Large intestine (tissue), 3 donors: ENCODE data around the gene DHX34. TPM values are rescaled to one million over a fixed set of nuclear protein-coding genes. Genes with fewer than 3 reads are reported as not detected.

ENCODE experiments used
- DNase-seq, 2 donors: peaks; one replicate each; pipeline versions ENCODE4 v3.0.0 to v3.0.0-alpha.2; 2013
- H3K27ac ChIP-seq: one replicate; pipeline ENCODE4 v1.5.1; 2013; ENCODE audit warnings: low read length
- H3K27me3 ChIP-seq: 2 replicates; pipeline ENCODE4 v1.6.1; 2013; ENCODE audit warnings: low read length; ENCODE audit not compliant: control insufficient read depth, insufficient read depth
- H3K36me3 ChIP-seq: 2 replicates; pipeline ENCODE4 v1.6.1; 2013; ENCODE audit warnings: low read length; ENCODE audit not compliant: control insufficient read depth, insufficient read depth
- H3K4me1 ChIP-seq: one replicate; pipeline ENCODE4 v1.6.1; 2013; ENCODE audit warnings: low read length; ENCODE audit not compliant: control insufficient read depth, insufficient read depth
- H3K4me3 ChIP-seq: one replicate; pipeline ENCODE4 v1.5.1; 2013; ENCODE audit warnings: low read length
- H3K9me3 ChIP-seq: one replicate; pipeline ENCODE4 v1.6.1; 2013; ENCODE audit warnings: mild to moderate bottlenecking, low read depth, low read length, moderate library complexity; ENCODE audit not compliant: control insufficient read depth
- WGBS: methylation state at CpG from one replicate; pipeline ENCODE4 v1.1.5; 2013; ENCODE audit warnings: low lambda C conversion rate; ENCODE audit not compliant: insufficient coverage; 5-methylcytosine and 5-hydroxymethylcytosine counted together
- polyA plus RNA-seq: library from polyadenylated mRNA; unstranded; fragments of 120-200 nt; gene quantifications from one replicate; pipeline ENCODE4 v1.2.1, GENCODE V29; 2013

Gene DHX34
- polyA plus RNA-seq, 1 donor, result 13.6 TPM

DNA sequence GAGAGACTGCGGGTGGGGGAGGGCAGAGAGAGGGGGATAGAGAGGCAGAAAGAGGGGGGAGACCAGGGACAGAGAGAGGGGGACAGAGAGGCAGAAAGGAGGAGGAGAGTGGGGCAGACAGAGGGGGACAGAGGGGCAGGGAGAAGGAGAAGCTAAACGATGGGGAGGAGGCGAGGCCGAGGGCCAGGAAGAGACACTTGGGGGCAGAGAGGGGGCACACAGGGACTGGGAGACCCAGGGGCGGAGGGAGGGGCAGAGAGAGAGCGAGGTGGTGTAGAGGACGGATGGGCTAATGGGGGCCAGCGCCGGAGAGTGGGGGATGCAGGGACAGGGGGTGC, 69.5 kb downstream of the DHX34 start:
- Histone ChIP-seq H3K9me3 (no peaks in the 10 kb centered on the region), H3K27ac (no peak overlapping the region), H3K27me3 (peaks cover 79% of the 10 kb centered on the region), H3K4me3 (peak overlapping the region; percentile 35), H3K36me3 (no peaks in the 10 kb centered on the region), H3K4me1 (peaks cover 8% of the 10 kb centered on the region)
- no peak for DNase-seq
- WGBS, result 0% methylated on average over 2 of the region's 9 CpGs

DNA sequence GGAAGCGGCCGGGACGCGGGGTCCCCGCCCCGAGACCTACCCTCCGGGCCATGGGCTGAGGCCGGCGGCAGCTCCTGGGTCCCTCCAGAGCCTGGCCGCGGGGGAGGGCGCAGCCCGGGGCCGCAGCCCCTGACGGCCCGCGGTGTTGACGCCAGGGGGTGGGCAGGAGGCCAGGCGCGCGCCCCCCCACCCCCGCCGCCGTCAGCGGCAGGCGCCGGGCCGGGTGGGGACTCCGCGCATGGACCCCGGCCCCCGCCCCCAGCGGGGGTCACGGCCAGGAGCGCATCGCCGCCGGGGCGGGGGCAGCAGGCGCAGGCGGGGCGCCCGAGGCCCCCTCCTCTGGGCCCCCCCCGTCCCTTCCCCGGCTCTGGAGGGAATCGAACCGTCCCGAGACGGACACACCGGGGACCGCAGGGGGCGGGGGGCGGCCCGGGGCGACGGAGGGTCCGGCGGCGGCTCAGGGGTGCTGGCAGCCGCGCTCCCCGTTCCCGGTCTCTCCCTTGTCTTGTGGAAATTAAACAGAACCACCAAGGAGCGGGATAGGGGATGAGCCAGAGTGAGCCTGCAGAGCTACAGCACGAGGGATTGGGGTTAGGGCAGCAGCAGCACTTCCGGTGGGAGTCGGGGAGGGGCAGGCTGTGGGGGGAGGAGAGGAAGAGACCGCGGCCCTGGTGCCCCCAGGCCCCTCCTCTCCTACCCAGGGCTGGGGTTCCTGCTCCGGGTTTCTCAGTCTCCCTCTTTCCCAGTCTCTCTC, 70.1 kb downstream of the DHX34 start, which contains the start of gene MEIS3:
Gene MEIS3, minus strand, starts transcription at position 498 of the 754 bp plus-strand sequence. Its CDS starts 446 bp downstream, at position 52.
- Histone ChIP-seq H3K4me1 (peaks cover 8% of the 10 kb centered on the region), H3K4me3 (peak within 1 kb of the TSS; percentile 35), H3K27ac (no peak within 1 kb of the TSS), H3K9me3 (no peaks in the 10 kb centered on the region), H3K27me3 (peaks cover 83% of the 10 kb centered on the region), H3K36me3 (no peaks in the 10 kb centered on the region)
- no peak for DNase-seq
- no CpG with 5 or more reads among the region's 70 CpGs for WGBS

DNA sequence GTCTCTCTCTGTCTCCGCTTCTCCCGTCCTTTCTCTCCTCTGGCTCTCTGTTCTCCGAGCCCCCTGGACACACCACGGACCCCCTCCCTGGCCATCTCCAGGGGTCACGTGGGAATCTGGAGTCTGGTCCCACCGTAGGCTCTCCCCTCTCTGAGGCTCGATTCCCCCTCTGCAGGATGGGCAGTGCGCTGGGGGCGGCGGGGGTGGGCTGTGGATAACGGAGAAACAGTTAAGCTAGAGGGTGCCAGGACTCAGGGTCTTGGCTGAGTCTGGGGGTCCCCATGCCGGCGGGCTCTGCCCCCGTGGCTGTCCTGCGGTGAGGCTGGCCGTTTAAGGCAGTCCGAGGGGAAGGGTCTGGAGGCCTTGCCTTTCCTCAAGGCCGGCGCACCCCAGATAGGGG, 70.7 kb downstream of the DHX34 start:
- no CpG with 5 or more reads among the region's 19 CpGs for WGBS
- DNase-seq, result no peak
- Histone ChIP-seq H3K36me3 (no peaks in the 10 kb centered on the region), H3K27ac (no peak overlapping the region), H3K9me3 (no peaks in the 10 kb centered on the region), H3K4me3 (no peak overlapping the region), H3K4me1 (peaks cover 8% of the 10 kb centered on the region), H3K27me3 (peaks cover 86% of the 10 kb centered on the region)

DNA sequence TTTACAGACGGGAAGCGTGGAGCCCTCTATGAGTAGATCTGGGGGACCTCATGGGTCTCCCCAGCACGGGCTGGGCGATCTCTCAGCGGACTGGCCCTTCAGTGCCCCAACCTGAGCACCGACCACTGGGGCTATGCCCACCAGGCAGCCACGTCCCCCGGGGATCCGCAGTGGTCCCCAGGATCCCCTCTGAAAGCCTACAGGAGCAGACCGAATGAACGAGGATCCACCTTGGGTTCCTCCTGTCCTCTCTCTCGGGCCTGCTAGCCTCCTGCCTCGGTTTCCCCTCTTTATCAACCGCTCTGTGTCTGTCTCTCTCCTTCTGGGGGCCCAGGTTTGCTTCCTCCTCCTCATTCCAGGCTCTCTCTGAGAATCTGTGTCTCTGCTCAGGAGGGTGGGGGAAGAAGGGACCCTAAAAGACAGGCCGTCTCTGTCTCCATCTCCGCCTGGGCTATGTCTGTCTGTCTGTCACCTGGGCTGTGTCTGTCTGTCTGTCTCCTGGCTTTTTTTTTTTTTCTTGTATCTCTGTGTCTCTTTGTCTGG, 72.2 kb downstream of the DHX34 start:
- Histone ChIP-seq H3K36me3 (no peaks in the 10 kb centered on the region), H3K27ac (no peak overlapping the region), H3K9me3 (no peaks in the 10 kb centered on the region), H3K4me1 (peaks cover 8% of the 10 kb centered on the region), H3K4me3 (no peak overlapping the region), H3K27me3 (peaks cover 90% of the 10 kb centered on the region)
- no peak for DNase-seq
- no CpG with 5 or more reads among the region's 16 CpGs for WGBS

DNA sequence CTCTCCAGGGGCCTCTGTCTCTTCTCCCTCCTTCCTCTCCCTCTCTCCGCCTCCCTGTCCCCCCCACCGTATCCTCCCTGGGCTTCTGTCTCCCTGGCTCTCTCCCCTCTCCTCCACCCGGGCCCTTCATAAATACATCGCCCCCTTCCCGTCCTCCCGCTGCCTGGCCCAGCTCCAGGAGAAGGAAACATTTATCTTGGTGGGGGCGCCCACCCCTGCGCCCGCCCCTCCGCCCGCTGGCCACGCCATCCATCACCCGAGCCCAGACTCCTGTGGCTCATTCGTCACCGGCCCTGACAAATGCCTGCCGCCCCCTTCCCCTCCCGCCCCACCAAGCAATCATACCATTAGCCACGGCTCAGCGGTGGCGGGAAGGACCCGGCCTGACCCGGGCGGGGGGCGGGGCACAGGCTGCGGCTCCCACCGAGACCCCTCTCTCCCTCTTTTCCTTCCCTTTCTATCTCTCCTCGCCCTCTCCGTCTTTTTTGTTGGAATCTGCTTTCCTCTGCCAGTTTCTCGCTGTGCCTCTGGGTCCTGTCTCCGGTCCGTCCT, 72.8 kb downstream of the DHX34 start:
- no peaks in the 10 kb centered on the region for H3K36me3 ChIP-seq
- WGBS, result 0% methylated on average over 5 of the region's 31 CpGs
- peaks cover 88% of the 10 kb centered on the region for H3K27me3 ChIP-seq
- no peak for DNase-seq
- no peak overlapping the region for H3K4me3 ChIP-seq
- peaks cover 8% of the 10 kb centered on the region for H3K4me1 ChIP-seq
- no peak overlapping the region for H3K27ac ChIP-seq
- no peaks in the 10 kb centered on the region for H3K9me3 ChIP-seq

DNA sequence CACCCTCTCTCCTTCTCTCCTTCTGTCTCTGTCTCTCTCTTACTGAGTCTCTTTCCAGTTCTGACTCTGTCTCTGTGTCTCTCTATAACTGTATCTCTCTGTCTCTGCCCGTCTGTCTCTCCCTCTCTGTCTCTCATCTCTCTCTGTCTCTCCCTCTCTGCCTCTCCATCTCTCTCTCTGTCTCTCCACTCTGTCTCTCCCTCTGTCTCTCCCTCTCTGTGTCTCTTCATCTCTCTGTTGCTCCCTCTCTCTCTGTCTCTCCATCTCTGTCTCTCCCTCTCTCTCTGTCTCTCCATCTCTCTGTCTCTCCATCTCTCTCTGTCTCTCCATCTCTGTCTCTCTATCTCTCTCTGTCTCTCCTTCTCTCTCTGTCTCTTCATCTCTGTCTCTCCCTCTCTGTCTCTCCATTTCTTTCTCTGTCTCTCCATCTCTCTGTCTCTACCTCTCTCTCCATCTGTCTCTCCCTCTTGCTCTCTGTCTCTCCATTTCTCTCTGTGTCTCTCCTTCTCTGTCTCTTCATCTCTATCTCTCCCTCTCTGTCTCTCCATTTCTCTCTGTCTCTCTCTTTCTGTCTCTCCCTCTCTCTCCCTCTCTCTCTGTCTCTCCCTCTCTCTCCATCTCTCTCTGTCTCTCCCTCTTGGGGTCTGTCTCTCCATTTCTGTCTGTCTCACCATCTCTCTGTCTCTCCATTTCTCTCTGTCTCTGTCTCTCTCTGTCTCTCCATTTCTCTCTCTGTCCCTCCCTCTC, 73.5 kb downstream of the DHX34 start:
- 0% methylated on average over 1 of the region's 1 CpG for WGBS
- Histone ChIP-seq H3K4me1 (peaks cover 7% of the 10 kb centered on the region), H3K4me3 (no peak overlapping the region), H3K27ac (no peak overlapping the region), H3K9me3 (no peaks in the 10 kb centered on the region), H3K36me3 (no peaks in the 10 kb centered on the region), H3K27me3 (peaks cover 82% of the 10 kb centered on the region)
- DNase-seq, result no peak

DNA sequence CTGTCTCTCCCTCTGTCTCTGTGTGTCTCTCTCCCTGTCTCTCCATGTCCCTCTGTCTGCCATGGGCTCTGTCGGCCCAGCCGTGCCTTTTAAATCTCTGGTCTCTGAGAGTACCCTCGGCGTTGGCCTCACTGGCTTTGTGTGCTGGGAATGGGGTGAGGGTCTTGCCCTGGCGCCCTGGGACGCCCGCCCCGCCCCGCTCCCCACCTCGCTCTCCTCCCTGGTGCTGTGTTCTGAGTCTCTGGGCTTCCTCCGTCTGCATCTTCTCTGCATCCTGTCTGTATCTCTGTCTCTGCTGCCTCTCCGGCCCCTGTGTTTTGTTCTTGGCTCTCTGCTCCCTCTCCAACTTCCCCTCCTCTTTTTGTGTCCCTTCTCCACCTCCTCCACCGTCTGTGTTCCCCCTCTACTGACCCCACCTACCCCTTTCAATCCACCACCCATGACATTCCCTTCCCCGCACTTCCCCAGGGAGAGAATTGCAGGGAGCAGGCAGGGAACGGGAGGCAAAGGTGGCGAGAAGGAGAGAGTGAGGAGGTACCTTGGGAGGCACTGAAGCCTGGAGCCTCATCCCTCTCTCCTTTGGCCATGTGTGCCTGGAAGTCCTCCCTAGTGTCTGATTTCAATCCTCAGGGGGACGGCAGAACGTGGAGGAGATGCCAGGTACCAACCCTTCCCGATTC, 74.2 kb downstream of the DHX34 start:
- peaks cover 76% of the 10 kb centered on the region for H3K27me3 ChIP-seq

DNA sequence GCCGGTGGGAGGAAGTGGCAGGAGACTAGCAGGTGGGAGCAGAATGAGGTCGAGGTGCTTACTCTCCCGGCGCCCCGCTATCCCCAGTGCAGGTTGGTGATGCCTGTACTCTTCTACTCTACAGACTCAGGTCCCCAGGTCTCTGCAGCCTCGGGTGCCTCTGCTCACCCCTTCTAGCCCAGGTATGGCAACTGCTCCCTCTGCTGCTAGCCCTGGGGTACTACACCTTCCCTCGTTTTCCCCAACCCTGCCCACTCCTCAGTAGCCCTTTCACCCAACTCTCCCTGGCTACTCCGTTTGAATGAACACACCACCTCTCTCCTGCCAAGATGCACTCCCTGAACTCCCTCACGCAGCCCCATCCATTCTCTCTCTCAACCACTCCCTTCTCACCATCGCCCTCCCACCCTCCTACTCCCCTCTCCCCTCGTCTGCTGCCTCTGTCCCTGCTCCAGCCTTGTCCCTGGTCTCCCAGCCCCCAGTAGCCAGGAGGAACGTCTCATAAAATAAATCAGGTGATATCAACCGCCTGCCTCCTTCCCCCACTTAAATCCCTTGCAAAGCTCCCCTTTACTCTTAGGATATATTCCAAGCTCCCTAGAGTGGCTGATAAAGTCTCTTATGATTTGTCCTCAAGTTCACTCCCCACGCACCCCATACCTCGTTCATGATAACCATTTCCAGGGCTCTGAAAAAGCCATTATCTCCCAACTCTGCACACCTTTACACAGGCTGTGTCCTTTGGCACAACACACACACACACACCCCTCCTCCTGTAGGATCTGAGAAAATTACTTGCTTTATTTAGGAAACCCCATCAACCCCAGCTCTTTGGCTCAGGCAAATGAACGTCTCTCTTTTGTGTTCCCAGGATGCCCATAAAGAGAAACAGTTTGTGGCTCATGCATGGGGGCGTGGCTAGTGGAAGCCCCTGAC, 78.4 kb downstream of the DHX34 start:
- no peaks in the 10 kb centered on the region for H3K9me3 ChIP-seq
- no peak overlapping the region for H3K4me3 ChIP-seq
- peaks cover 12% of the 10 kb centered on the region for H3K4me1 ChIP-seq
- peak overlapping the region; percentile 4 for H3K27ac ChIP-seq
- no peaks in the 10 kb centered on the region for H3K36me3 ChIP-seq
- DNase-seq, result peak in 1 of 2 donors; percentile 39
- peaks cover 78% of the 10 kb centered on the region for H3K27me3 ChIP-seq
- WGBS, result 0% methylated on average over 2 of the region's 17 CpGs

More for the DNA sequence above, 74.2 kb downstream of the DHX34 start:
- 6% methylated on average over 2 of the region's 19 CpGs for WGBS
- no peaks in the 10 kb centered on the region for H3K9me3 ChIP-seq
- H3K4me1 ChIP-seq, result peaks cover 5% of the 10 kb centered on the region
- no peaks in the 10 kb centered on the region for H3K36me3 ChIP-seq
- no peak overlapping the region for H3K27ac ChIP-seq
- DNase-seq, result no peak
- no peak overlapping the region for H3K4me3 ChIP-seq

DNA sequence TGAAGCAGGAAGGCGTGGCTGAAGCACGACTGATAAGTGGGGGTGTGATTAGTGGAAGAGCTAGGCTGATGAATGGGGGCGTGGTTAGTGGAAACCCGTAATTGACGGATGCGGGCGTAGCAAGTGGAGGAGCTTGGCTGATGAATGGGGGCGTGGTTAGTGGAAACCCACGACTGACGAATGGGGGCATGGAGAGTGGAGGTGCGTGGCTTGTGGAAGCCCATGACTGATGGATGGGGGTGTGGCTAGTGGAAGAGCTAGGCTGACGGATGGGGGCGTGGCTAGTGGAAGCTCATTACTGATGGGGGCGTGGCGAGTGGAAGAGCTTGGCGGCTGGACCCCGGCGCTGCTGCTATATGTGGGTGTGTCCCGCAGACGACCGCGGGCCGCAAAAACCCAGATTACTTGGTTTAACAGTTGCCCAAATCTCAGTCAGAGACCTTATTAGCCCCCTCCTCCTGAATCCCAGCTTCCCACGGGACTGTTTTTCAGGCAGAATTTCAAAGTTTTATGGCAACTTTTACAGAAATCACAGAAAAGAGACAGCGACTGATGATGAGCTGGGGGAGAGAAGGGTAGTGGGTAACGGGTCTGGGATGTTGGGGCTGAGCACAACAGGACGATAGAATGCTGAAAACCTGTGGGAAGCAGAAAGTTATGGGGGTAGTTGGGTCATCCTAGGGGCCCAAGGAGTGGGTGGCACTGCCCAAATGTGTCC, 79.2 kb downstream of the DHX34 start:
- Histone ChIP-seq H3K9me3 (no peaks in the 10 kb centered on the region), H3K27me3 (peaks cover 76% of the 10 kb centered on the region), H3K36me3 (no peaks in the 10 kb centered on the region), H3K27ac (peak overlapping the region; percentile 42), H3K4me1 (peaks cover 12% of the 10 kb centered on the region), H3K4me3 (peak overlapping the region; percentile 12)
- WGBS, result no CpG with 5 or more reads among the region's 27 CpGs
- peak; percentile 68 to 74 for DNase-seq
